Epithelial cell of proximal tubule (primary cell): ENCODE measurements around the gene HAVCR1. TPM values are rescaled to one million over a fixed set of nuclear protein-coding genes. Genes with fewer than 3 reads are reported as not detected.
"Not testable (repeated sequence)": the region's sequence is repeated elsewhere in the genome, so short reads cannot be mapped to it uniquely, and the experiment has no call there.

Experiments
- DNase-seq: peaks from one replicate; pipeline ENCODE4 v3.0.0-alpha.2; 2011; ENCODE audit warnings: low read depth
- H3K4me3 ChIP-seq: 2 replicates; pipeline ENCODE4 v1.5.1; 2011; ENCODE audit warnings: low read depth, mild to moderate bottlenecking, low read length
- total RNA-seq: library from RNA; depleted of rRNA; stranded (reverse); fragments of >200 nt; gene quantifications from 2 replicates; pipeline ENCODE4 v1.2.3, GENCODE V29; 2015
- TF ChIP-seq, protein P1 (sequence below): conservative IDR thresholded peaks from 2 replicates; pipeline ENCODE4 v1.5.1; 2012; ENCODE audit warnings: low read depth, mild to moderate bottlenecking, low read length

The HAVCR1 gene
- total RNA-seq, 1 donor from 2014 or later: 25.8 TPM

DNA sequence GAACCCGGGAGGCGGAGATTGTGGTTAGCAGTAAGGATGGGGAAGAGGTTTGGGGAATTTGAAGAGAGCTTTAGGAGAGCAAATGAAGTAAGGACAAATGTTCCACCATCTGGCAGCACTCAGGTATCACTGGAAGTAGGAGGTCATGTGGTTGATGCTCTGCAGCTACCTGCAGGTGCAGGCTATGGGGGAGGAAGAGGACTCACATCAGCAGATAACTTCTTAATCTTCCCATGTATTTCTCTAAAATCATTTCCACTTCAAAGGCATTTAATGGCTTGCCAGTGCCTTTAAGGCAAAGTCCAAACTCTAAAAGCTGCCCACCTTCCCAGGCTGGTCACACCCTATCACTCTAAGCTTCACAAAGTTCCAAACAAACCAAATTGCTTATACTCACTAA is 8.1 kb upstream of the HAVCR1 start:
- TF ChIP-seq, protein P1, sequence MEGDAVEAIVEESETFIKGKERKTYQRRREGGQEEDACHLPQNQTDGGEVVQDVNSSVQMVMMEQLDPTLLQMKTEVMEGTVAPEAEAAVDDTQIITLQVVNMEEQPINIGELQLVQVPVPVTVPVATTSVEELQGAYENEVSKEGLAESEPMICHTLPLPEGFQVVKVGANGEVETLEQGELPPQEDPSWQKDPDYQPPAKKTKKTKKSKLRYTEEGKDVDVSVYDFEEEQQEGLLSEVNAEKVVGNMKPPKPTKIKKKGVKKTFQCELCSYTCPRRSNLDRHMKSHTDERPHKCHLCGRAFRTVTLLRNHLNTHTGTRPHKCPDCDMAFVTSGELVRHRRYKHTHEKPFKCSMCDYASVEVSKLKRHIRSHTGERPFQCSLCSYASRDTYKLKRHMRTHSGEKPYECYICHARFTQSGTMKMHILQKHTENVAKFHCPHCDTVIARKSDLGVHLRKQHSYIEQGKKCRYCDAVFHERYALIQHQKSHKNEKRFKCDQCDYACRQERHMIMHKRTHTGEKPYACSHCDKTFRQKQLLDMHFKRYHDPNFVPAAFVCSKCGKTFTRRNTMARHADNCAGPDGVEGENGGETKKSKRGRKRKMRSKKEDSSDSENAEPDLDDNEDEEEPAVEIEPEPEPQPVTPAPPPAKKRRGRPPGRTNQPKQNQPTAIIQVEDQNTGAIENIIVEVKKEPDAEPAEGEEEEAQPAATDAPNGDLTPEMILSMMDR: no peak
- DNase-seq: no peak
- no peak overlapping the region for H3K4me3 ChIP-seq

DNA sequence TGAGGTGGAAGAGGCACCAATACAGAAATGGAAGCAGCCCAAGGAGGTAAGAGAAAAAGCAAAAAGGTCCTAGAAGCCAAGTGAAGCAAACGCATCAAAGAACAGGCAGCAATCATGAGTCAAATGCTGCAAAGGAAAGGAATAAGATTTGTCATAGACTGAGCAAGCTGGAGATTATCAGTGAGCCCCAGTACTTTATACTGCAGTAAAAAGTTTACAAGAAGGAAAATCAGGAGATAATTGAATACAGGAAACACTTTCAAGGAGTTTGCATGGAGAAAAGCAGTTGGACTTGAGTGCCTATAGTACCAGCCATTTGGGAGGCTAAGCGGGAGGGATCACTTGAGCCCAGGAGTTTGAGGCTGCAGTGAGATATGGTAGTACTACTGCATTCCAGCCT is 7.2 kb upstream of the HAVCR1 start:
- TF ChIP-seq, protein P1: no peak
- no peak overlapping the region for H3K4me3 ChIP-seq
- no peak for DNase-seq

DNA sequence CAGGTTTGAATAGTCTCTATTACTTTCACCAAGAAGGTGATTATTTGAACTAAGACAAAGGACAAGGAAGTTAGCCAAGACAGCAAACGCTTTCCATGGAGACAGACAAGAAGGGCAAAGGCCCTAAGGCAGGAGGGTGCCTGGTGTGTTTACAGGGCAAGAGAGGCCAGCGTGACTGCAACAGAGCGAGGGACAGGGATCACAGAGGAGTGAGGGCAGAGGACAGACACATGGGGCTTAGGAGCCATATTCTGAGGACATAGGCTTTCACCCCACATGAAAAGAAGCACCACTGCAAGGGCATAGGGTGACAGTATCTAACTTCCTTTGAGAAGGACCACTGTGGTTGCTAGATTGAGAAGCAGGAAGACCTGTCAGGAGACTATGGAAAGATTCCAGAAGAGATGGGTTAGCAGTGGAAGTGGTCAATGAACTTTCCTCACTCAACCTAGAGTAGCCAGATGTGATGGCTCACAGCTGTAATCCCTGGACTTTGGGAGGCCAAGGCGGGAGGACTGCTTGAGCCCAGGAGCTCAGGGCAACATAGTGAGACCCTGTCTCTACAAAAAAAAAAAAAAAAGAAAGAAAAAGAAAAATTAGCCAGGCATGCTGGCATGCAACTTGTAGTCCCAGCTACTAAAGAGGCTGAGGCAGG is 5.0 kb upstream of the HAVCR1 start:
- TF ChIP-seq, protein P1: no peak
- no peak overlapping the region for H3K4me3 ChIP-seq
- no peak for DNase-seq

DNA sequence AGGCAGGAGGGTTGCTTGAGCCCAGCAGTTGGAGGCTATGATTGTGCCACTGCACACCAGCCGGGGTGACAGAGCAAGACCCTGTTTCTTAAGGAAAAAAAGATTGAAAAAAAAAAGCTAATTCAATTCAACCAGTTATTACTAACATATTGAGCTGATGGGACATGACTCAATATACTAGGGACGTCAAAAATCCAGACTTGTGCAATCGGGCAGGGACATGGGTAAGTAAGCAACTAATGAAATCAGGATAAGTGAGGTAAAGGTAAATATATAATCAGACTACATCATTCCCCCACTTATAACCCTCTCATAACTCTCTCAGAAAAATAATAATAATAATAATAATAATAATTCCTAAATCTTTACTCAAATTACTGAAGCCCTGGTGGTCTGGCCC is 975 bp upstream of the HAVCR1 start:
- H3K4me3 ChIP-seq: no peak overlapping the region
- DNase-seq: peak; percentile 89
- TF ChIP-seq, protein P1: no peak

DNA sequence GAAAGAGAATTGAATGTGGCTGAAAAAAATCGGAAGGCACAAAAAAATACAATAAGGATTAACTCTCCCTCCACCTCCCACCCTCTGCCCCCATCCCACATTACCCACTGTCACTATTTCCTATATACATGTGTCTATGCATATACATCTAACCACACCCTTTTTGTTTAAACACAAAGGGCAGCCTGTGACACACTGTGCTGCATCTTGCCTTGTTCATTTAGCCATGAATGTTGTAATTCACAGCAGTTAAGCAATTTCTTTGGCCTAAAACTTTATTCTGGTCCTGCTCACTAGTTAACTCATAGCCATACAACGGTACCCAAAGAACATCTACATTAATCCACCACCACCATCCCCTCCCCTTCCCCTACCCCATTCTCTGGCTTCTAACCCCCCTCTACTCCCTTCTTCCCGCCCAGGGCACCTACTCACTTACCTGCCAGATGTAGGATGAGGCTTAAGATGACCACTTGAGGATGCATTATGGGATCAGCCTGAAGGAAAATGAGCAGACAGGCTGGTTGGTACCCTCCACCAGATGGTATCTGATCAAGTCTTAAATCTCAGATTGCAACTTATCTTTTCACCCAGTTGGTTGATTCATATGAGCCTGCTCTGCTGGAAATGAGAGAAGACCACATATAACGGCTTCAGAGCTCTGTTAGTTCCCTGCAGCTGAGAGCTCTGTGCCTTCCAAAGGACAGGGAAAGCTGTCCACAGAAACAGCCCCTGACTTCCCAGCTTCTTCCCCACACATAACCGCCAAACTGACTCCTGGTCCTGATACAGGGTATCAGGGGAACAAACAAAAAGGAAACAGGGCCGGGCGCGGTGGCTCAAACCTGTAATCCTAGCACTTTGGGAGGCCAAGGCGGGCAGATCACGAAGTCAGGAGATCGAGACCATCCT is 1.2 kb downstream of the HAVCR1 start:
- no peak for DNase-seq
- peak overlapping the region; percentile 70 for H3K4me3 ChIP-seq
- TF ChIP-seq, protein P1: no peak

DNA sequence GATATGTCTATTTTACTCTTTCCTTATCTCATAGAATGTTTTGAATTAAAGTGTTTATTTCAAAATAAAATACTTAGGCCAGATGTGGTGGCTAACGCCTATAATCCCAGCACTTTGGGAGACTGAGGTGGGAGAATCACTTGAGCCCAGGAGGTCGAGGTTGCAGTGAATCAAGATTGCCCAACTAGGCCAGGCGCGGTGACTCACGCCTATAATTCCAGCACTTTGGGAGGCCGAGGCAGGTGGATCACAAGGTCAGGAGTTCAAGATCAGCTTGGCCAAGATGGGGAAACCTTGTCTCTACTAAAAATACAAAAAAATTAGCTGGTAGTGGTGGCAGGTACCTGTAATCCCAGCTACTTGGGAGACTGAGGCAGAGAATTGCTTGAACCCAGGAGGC is 2.1 kb downstream of the HAVCR1 start:
- DNase-seq: not testable (repeated sequence)

DNA sequence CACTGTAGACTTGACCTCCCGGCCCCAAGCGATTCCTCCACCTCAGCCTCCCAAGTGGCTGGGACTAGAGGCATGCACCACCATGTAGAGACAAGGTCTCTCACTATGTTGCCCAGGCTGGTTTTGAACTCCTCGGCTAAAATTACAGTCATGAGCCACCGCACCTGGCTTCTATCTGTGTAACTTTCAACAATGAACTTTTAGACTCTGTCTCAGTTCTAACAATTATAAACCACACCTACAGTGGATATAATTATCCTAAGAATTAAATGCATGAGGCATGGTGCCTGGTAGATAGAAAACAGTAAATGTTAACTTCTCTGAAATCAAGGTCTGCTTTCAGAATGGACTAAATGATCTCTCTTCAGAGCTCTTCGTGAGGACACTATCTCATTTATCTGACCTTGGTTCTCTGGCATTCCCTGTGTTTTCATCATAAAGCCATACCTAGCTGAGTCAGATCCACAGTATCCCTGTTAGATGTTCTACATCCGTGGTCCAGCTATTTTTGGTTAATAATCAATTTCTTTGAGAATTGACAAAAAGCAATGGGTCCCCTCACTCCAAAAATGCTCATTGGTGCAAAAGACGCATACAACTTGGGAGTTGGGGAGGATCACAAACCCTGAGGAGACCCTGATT is 7.2 kb downstream of the HAVCR1 start:
- TF ChIP-seq, protein P1: no peak

More for the DNA sequence above, 2.1 kb downstream of the HAVCR1 start:
- H3K4me3 ChIP-seq: peak overlapping the region; percentile 70

More for the DNA sequence above, 7.2 kb downstream of the HAVCR1 start:
- no peak for DNase-seq
- peak overlapping the region; percentile 37 for H3K4me3 ChIP-seq
